GM19193 (cell line): ENCODE data around the gene NR2F6.

Source experiments
- POLR2A ChIP-seq: IDR thresholded peaks from 4 replicates; pipeline ENCODE4 v1.6.1; 2011; ENCODE audit not compliant: insufficient read depth, insufficient read length; ENCODE audit errors: extremely low read depth

NR2F6 gene

DNA sequence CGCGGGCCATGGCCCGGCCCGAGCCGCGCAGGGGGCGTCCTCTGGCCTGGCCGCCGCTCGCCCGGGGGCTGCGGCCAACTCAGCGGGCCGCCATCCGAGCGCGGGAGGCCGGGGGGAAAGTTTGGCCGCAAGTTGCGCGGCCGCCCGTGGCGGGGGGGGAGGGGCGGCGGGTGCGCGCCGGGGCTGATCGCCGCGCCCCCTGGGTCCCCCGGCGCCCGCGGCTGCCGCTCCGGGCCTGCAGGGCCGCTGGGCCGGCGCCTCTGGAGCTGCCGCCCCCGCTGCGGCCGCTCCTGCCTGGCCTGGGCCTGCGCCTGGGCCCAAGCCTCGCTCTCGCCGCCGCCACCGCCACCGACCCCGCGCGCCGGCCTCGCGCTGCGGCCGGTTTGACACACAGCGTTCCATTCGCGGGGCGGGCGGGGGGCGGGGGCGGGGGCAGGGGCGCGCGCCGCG is at the start of gene NR2F6:
TSS of gene NR2F6 (minus strand) at position 385 of the 450 bp plus-strand sequence. CDS start 699 bp downstream, outside the sequence.
- peak; percentile 46 for TF ChIP-seq POLR2A

DNA sequence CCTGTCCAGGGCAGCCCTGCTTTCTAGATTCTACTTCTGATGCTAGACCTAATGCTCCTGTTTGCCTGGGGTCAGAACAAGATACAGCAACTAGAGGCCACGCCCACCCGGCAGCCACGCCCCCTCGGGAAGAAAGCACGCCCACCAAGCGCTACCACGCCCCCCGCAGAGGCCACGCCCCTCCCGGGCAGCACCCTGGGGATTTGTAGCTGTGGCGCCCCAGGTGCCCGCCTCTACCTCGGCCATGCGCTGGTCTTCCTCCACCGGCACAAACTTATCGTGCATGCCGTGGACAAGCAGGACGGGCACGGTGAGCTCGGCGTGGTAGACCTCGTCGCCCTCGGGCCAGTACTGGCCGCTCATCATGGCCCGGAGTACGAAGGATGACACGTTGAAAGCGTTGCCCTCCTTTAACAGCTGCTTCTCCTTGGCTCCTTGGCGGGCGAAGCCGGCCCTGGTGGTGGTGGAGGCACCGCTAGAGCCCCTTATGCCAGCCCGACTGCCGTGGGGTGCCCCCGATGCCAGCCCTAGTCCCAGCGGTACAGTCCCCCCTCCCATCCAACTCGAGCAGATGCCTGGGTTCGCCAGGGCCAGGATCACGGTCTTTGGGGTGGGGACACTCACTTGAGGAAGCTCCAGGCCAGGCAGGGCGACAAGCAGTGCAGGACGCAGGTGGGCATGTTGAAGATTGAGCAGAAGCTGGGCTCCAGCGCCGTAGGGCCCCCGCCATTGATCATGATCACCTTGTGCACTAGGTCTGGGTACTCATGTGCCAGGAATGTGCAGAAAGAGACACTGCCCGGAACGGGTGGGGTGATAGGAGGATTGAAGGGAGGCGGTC is 48.6 kb upstream of the NR2F6 start:
- no peak for TF ChIP-seq POLR2A

DNA sequence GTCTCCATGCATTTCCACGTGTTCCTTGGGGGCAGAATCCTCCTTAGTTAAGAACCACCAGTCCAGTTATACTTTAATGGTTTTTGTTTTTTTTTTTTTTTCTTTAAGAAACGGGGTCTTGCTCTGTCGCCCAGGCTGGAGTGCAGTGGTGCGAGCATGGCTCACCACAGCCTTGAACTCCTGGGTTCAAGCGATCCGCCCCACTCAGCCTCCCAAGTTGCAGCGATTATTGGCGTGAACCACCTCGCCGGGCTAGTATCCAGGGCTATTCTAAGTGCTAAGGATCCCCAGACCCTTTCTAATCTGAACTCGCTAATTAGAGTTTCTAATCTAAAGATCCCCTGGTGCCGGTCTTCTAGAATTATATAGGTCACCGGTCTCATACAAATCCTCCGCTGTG is 47.9 kb upstream of the NR2F6 start:
- TF ChIP-seq POLR2A, result no peak

DNA sequence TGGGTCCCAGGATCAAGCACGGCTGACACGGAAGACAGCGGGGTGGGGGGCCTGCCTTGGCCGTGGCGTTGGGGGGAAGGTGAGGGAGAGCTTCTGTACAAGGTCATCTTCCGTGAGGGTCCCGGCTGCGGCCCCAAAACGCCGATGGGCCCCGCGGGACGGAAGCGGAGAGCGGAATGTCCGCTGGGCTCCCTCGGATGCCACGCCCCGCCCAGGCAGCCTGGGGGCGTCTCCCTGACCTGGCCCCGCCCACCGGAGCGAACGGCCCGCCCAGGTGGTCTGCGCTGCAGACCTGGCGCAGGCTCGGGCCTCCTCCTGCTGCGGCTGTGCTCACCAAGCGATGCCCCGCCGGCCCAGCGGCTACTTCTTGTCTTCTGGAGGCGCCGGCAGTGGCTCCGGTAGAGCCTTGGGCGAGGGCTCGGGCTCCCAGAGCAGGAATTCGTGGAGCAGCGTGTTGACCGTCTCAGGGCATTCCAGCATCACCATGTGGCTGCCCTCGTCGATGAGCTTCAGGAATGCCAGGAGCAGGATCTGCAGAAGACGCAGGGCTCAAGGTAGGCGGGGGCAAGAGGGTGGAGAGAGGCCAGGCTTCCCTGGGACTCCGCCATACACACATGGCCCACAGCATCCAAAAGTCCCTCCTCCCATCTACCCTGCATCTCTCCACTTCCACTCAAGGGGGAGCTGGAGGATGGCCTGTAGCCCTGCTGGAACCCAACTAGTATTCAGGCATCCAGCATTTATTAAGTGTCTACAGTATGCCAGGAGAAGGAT is 46.8 kb upstream of the NR2F6 start:
- no peak for TF ChIP-seq POLR2A

DNA sequence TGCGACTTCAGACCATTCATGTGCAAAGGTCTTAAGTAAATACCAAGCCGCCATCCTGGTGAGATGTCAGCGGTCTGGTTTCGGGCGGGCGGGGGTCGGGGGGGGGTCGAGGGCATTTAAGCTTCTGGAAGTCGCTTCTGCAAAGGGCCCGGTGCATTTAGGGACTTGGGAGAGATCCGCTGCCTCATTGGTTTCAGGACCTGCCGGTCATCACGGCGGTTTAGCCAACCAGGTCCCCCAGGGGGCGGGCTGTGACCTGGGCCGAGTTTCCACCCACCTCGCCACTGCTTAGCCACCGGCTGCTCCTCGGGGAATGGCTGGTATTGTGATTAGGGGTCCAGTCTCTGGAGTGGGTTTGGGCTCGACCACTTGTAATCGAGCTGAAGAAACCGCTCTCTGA is 43.8 kb upstream of the NR2F6 start:
- no peak for TF ChIP-seq POLR2A

DNA sequence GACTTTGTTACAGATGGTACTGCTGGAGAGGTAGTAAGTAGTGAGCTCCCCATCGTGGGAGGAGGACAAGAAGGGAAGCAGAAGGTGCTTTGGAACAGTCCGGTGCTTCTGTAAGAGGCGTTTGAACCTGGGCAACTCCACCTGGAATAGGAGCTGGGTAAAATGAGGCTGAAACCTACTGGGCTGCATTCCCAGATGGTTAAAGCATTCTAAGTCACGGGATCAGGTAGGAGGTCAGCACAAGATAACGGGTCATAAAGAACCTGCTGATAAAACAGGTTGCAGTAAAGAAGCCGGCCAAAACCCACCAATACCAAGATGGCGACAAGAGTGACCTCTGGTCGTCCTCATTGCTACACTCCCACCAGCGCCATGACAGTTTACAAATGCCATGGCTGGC is 41.0 kb upstream of the NR2F6 start:
- TF ChIP-seq POLR2A, result no peak

DNA sequence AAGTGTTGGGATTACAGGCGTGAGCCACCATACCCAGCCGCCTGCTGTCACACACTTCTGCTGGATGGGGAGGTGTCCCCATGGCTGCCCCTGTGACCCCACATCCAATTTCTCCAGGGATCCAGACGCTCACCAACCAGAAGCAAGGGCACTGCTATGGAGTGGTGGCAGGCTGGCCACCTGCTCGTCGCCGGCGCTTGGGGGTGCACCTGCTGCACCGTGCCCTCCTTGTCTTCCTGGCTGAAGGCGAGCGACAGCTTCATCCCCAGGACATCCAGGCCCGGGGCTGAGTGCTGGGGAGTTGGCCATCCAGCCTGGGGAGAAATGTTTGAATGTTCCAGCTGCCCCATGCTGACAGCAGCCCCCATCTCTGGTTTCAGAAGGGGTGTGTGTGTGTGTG is 40.5 kb upstream of the NR2F6 start:
- TF ChIP-seq POLR2A, result no peak

DNA sequence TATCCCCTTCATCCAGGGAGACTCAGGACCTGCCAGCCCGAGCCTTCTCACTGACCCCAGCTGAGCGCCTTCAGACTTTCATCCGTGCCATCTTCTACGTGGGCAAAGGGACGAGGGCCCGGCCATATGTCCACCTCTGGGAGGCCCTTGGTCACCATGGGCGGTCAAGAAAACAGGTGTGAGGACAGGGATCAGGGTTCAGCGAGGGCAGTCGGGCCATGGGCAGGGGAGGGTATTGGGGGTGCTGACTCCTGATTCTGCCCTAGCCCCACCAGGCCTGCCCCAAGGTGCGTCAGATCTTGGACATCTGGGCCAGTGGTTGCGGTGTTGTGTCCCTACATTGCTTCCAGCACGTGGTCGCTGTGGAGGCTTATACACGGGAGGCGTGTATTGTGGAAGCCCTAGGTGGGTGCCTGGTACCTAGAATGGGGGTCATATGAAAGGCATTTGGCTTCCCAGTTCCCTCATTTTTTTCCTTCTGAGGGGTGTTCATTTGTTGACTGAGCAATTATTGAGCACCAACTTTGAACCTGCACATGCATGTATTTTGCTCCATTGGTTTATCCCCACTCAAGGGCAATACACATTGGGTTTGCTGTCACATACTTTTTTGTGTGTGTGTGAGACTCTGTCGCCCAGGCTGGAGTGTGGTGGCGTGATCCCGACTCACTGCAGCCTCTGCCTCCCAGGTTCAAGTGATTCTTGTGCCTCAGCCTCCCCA is 39.9 kb upstream of the NR2F6 start:
- TF ChIP-seq POLR2A, result no peak

DNA sequence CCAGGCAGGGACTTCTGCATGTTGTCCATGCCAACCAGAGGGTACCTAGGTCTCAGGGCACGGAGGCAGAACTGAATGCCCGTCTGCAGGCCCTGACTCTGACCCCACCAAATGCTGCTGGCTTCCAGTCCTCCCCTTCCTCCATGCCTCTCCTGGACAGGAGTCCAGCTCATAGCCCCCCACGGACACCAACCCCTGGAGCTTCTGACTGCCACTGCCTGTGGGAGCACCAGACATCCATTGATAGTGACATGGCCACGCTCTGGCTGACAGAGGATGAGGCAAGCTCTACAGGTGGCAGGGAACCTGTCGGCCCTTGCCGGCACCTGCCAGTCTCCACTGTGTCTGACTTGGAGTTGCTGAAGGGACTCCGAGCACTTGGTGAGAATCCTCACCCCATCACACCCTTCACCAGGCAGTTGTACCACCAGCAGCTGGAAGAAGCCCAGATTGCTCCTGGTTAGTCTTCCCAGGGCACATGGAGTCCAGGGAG is 37.8 kb upstream of the NR2F6 start:
- TF ChIP-seq POLR2A, result no peak

DNA sequence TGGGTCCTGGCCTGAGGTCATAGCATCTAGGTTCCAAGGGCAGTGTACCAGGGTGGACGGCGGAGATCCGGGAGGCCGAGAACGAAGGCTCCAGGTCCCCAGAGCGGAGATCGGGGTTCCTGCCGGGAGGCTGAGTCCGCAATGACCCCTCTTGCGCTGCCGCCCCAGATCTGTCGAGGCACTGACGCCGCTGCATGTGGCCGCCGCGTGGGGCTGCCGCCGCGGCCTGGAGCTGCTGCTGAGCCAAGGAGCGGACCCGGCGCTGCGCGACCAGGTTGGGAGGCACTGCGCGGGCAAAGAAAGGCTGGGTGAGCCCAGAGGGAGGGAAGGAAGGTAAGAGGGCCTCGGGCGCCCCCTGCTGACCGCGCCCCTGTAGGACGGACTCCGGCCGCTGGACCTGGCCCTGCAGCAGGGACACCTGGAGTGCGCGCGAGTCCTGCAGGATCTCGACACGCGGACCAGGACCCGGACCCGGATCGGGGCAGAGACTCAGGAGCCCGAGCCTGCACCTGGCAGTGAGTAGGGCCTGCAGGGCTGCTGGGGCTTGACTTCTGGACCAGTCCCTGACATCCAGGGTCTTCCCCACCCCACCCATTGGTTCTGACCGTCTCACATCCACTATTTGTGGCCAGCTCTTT is 36.9 kb upstream of the NR2F6 start:
- TF ChIP-seq POLR2A, result no peak

DNA sequence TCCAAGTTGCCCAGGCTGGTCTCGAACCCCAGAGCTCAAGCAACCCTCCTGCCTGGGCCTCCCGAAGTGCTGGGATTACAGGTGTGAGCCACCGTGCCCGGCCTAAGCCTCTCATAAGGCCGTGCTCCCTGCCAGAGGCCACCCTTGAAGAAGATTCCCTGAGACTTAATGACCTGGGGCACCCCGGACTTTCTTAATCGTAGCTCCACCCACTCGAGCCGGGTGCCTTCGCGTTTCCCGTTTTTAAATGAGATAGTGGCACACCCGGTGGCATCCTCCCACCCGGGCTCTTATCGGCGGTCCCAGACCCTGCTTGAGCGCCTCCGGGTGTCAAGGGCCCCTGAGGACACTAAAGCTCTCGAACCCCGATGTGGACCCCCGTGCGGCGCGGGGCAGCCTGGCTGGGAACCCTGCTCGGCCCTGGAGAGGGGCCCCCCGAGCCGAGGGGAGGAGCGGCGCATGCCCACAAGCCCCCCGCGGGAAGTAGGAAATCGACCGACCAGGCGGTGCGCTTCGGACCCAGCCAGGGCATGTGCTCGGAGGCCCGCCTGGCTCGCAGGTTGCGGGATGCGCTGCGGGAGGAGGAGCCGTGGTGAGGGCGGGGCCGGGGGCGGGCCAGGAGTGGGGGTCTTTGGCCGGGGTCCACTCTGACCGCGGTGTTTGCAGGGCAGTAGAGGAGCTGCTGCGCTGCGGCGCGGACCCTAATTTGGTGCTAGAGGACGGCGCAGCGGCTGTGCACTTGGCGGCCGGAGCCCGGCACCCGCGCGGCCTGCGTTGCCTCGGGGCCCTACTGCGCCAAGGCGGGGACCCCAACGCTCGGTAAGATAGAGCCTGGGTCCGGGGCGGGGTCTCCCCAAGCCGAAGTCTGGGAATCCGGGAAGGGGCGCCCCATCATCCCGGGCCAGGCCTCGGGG is 35.9 kb upstream of the NR2F6 start, which contains the start of gene ANKLE1:
TSS of gene ANKLE1 (plus strand) at position 511 of the 914 bp plus-strand sequence. CDS start at position 531, 20 bp downstream.
- peak; percentile 41 for TF ChIP-seq POLR2A

DNA sequence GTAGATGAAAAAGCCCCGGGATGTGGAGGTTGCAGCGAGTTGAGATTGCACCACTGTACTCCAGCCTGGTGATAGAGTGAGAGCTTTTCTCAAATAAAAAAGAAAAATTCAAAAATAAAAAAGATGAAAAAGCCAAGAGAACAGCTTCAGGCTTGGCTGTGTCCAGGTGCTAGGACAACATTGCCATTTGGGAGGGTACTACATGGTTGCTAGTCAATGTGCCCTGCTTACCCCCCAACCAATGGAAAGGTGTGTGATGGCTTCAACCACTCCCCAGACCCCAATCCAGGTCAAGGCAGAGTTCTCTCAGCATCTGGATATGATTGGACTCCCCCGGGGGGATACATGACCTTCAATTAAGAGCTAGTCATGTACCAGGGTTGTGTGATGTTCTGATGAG is 33.7 kb upstream of the NR2F6 start:
- no peak for TF ChIP-seq POLR2A

DNA sequence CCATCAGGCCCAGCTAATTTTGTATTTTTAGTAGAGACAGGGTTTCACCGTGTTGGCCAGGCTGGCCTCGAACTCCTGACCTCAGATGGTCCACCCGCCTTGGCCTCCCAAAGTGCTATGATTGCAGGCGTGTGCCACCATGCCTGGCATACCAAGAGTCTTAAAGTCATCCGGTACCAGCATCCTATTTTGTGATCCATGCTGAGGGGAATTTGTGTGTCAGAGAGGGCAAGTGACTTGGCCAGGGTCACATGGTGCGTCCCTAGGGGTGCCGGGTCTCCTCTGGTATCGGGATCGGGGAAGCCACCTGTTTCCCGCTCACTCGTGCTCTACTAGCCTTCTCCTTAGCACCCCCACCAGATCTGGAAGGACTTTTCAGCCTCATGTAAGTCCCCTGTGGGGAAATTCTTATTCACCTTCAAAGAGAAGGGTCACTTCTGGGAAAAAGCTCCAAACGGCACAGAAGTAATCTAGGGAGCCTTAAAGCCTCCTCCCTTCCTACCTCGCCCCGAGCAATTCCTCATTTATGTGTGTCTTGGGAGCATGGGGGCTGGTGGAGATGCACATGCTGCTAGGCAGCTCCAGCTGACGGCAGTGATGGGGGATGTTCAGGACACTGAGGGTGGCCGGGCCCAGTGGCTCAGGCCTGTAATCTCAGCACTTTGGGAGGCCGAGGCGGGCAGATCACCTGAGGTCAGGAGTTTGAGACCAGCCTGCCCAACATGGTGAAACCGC is 29.9 kb upstream of the NR2F6 start:
- TF ChIP-seq POLR2A, result no peak

DNA sequence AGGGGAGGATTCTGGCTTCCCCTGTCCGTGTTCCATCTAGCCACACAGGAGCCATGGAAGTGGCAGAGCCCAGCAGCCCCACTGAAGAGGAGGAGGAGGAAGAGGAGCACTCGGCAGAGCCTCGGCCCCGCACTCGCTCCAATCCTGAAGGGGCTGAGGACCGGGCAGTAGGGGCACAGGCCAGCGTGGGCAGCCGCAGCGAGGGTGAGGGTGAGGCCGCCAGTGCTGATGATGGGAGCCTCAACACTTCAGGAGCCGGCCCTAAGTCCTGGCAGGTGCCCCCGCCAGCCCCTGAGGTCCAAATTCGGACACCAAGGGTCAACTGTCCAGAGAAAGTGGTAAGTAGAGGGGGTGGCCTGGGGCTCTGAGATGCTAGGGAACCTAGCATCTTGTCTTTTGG is 23.0 kb upstream of the NR2F6 start:
- no peak for TF ChIP-seq POLR2A
